Measurements from ENCODE around the gene C1orf167. TPM values are rescaled to one million over a fixed set of nuclear protein-coding genes. Genes with fewer than 3 reads are reported as not detected.

C1orf167 gene
- total and polyA plus RNA-seq, 2 donors from 2014 or later = 1.9 to 4.2 TPM

- DNase-seq = peak in 1 of 5 donors; percentile 61
- TF ChIP-seq CTCF (IDR thresholded peaks at IDR 0.05; ENCODE audit: borderline replicate concordance, extremely low read depth, insufficient read depth) = no peak
- FAIRE-seq = no peak
- no peaks in the 10 kb centered on the region for H3K9me3 ChIP-seq (ENCODE audit: control insufficient read depth in 2 of 3, insufficient read depth in 1 of 3, low read length in 3 of 3)
- H3K27ac ChIP-seq (ENCODE audit: low read depth in 2 of 2, low read length in 2 of 2) = no peak overlapping the region
- H3K9ac ChIP-seq (ENCODE audit: low read length in 3 of 3) = no peak overlapping the region
- peaks cover 0 to 13% (median 5%) of the 10 kb centered on the region in 3 donors for H3K36me3 ChIP-seq (ENCODE audit: control insufficient read depth in 2 of 3, insufficient read depth in 3 of 3, low read length in 3 of 3)
- intact Hi-C loops (cut with DNase I) = no loop called here
- H3K4me3 ChIP-seq (ENCODE audit: low read length in 3 of 3) = no peak overlapping the region
- H3K27me3 ChIP-seq (ENCODE audit: control insufficient read depth, insufficient read depth, low read length) = no peaks in the 10 kb centered on the region
- no peaks in the 10 kb centered on the region for H3K4me1 ChIP-seq (ENCODE audit: control insufficient read depth in 2 of 3, insufficient read depth in 2 of 3, low read depth in 1 of 3, low read length in 3 of 3)
Observed at GRCh38 chr1:11748294-11749202, 13.4 kb upstream of the C1orf167 start.

- Histone ChIP-seq H3K27me3 (ENCODE audit: control insufficient read depth, insufficient read depth, low read length) (no peaks in the 10 kb centered on the region), H3K27ac (ENCODE audit: low read depth in 2 of 2, low read length in 2 of 2) (no peak overlapping the region), H3K4me3 (ENCODE audit: low read length in 3 of 3) (no peak overlapping the region), H3K4me1 (ENCODE audit: control insufficient read depth in 2 of 3, insufficient read depth in 2 of 3, low read depth in 1 of 3, low read length in 3 of 3) (no peaks in the 10 kb centered on the region), H3K9me3 (ENCODE audit: control insufficient read depth in 2 of 3, insufficient read depth in 1 of 3, low read length in 3 of 3) (no peaks in the 10 kb centered on the region), H3K36me3 (ENCODE audit: control insufficient read depth in 2 of 3, insufficient read depth in 3 of 3, low read length in 3 of 3) (peaks cover 0 to 13% (median 5%) of the 10 kb centered on the region in 3 donors), H3K9ac (ENCODE audit: low read length in 3 of 3) (no peak overlapping the region)
- DNase-seq (no peak), FAIRE-seq (no peak)
- intact Hi-C loops (cut with DNase I) = no loop called here
- TF ChIP-seq CTCF (IDR thresholded peaks at IDR 0.05; ENCODE audit: borderline replicate concordance, extremely low read depth, insufficient read depth) = peak; percentile 68
Observed at GRCh38 chr1:11749203-11749689, 12.7 kb upstream of the C1orf167 start.

- Histone ChIP-seq H3K27ac (ENCODE audit: low read depth in 2 of 2, low read length in 2 of 2) (no peak overlapping the region), H3K9ac (ENCODE audit: low read length in 3 of 3) (no peak overlapping the region), H3K27me3 (ENCODE audit: control insufficient read depth, insufficient read depth, low read length) (no peaks in the 10 kb centered on the region), H3K9me3 (ENCODE audit: control insufficient read depth in 2 of 3, insufficient read depth in 1 of 3, low read length in 3 of 3) (no peaks in the 10 kb centered on the region), H3K36me3 (ENCODE audit: control insufficient read depth in 2 of 3, insufficient read depth in 3 of 3, low read length in 3 of 3) (peaks cover 0 to 13% (median 5%) of the 10 kb centered on the region in 3 donors), H3K4me1 (ENCODE audit: control insufficient read depth in 2 of 3, insufficient read depth in 2 of 3, low read depth in 1 of 3, low read length in 3 of 3) (no peaks in the 10 kb centered on the region), H3K4me3 (ENCODE audit: low read length in 3 of 3) (no peak overlapping the region)
- intact Hi-C loops (cut with DNase I) = no loop called here
- no peak for TF ChIP-seq CTCF (IDR thresholded peaks at IDR 0.05; ENCODE audit: borderline replicate concordance, extremely low read depth, insufficient read depth)
- no peak for FAIRE-seq
- peak in 1 of 5 donors; percentile 5 for DNase-seq
Observed at GRCh38 chr1:11749996-11750395, 12.0 kb upstream of the C1orf167 start.
